ENCODE results near the gene DHRS9. TPM values are rescaled to one million over a fixed set of nuclear protein-coding genes. Genes with fewer than 3 reads are reported as not detected.

DHRS9 gene
- total and polyA plus RNA-seq, 2 experiments from 2014 or later, result not detected

DNA sequence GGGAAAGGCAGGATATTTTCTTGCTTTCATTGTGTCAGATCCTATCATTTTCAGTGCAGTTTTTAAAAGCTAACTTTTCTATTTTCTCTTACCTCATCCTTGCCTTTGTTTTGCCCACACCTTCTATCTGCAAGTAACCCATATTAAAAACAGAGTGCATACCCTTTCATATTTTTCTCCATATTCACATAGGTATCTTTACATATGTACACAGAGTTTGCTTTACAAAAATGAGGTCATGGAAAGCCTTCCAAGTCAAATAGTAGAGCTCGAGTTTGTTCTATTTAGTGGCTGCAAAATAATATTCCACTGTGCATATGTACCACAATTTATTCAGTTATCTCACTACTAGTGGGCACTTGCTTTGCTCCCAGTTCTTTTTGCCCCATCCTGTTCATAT is 3.9 kb upstream of the DHRS9 start:
- H3K9me3 Mint-ChIP-seq, result no peaks in the 10 kb centered on the region; the same call in 2 of the 3 replicates
- no peak overlapping the region for H2AFZ ChIP-seq
- no peaks in the 10 kb centered on the region for H3K27me3 ChIP-seq (ENCODE audit: insufficient read depth)
- no peak overlapping the region for H3K4me3 ChIP-seq
- H3K9me2 ChIP-seq (ENCODE audit: insufficient read depth), result 0 out of 2 replicates have a peak, but pooled peaks cover 4% of the 10 kb centered on the region
- H3F3A ChIP-seq (replicated peaks; ENCODE audit: low read depth), result no peaks in the 10 kb centered on the region
- H3K79me2 ChIP-seq (replicated peaks; ENCODE audit: insufficient read depth), result no peaks in the 10 kb centered on the region
- no peak overlapping the region for H3K27ac ChIP-seq (ENCODE audit: low read depth)
- no peaks in the 10 kb centered on the region for H3K36me3 Mint-ChIP-seq (ENCODE audit: low read depth)
- H3K4me2 ChIP-seq, result no peak overlapping the region
- H3K27ac Mint-ChIP-seq, result no peak overlapping the region
- no peak overlapping the region for H3K4me3 Mint-ChIP-seq
- no peaks in the 10 kb centered on the region for H3K36me3 ChIP-seq (ENCODE audit: insufficient read depth)
- TF ChIP-seq, protein P1, sequence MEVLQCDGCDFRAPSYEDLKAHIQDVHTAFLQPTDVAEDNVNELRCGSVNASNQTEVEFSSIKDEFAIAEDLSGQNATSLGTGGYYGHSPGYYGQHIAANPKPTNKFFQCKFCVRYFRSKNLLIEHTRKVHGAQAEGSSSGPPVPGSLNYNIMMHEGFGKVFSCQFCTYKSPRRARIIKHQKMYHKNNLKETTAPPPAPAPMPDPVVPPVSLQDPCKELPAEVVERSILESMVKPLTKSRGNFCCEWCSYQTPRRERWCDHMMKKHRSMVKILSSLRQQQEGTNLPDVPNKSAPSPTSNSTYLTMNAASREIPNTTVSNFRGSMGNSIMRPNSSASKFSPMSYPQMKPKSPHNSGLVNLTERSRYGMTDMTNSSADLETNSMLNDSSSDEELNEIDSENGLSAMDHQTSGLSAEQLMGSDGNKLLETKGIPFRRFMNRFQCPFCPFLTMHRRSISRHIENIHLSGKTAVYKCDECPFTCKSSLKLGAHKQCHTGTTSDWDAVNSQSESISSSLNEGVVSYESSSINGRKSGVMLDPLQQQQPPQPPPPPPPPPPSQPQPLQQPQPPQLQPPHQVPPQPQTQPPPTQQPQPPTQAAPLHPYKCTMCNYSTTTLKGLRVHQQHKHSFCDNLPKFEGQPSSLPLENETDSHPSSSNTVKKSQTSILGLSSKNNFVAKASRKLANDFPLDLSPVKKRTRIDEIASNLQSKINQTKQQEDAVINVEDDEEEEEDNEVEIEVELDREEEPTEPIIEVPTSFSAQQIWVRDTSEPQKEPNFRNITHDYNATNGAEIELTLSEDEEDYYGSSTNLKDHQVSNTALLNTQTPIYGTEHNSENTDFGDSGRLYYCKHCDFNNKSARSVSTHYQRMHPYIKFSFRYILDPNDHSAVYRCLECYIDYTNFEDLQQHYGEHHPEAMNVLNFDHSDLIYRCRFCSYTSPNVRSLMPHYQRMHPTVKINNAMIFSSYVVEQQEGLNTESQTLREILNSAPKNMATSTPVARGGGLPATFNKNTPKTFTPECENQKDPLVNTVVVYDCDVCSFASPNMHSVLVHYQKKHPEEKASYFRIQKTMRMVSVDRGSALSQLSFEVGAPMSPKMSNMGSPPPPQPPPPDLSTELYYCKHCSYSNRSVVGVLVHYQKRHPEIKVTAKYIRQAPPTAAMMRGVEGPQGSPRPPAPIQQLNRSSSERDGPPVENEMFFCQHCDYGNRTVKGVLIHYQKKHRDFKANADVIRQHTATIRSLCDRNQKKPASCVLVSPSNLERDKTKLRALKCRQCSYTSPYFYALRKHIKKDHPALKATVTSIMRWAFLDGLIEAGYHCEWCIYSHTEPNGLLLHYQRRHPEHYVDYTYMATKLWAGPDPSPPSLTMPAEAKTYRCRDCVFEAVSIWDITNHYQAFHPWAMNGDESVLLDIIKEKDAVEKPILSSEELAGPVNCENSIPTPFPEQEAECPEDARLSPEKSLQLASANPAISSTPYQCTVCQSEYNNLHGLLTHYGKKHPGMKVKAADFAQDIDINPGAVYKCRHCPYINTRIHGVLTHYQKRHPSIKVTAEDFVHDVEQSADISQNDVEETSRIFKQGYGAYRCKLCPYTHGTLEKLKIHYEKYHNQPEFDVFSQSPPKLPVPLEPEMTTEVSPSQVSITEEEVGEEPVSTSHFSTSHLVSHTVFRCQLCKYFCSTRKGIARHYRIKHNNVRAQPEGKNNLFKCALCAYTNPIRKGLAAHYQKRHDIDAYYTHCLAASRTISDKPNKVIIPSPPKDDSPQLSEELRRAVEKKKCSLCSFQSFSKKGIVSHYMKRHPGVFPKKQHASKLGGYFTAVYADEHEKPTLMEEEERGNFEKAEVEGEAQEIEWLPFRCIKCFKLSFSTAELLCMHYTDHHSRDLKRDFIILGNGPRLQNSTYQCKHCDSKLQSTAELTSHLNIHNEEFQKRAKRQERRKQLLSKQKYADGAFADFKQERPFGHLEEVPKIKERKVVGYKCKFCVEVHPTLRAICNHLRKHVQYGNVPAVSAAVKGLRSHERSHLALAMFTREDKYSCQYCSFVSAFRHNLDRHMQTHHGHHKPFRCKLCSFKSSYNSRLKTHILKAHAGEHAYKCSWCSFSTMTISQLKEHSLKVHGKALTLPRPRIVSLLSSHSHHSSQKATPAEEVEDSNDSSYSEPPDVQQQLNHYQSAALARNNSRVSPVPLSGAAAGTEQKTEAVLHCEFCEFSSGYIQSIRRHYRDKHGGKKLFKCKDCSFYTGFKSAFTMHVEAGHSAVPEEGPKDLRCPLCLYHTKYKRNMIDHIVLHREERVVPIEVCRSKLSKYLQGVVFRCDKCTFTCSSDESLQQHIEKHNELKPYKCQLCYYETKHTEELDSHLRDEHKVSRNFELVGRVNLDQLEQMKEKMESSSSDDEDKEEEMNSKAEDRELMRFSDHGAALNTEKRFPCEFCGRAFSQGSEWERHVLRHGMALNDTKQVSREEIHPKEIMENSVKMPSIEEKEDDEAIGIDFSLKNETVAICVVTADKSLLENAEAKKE (CRISPR knock-in tag; IDR thresholded peaks at IDR 0.05), result no peak
- TF ChIP-seq JUNB (IDR thresholded peaks at IDR 0.05; ENCODE audit: unreplicated experiment) (no peak), ZNF114 (CRISPR knock-in tag; IDR thresholded peaks at IDR 0.05) (no peak), EZH2 (IDR thresholded peaks at IDR 0.05; ENCODE audit: low read depth, unreplicated experiment) (no peak), NANOG (IDR thresholded peaks at IDR 0.05; ENCODE audit: borderline replicate concordance) (no peak), ZNF331 (CRISPR knock-in tag; IDR thresholded peaks at IDR 0.05; ENCODE audit: low read depth) (no peak), EZH2phosphoT487 (IDR thresholded peaks at IDR 0.05; ENCODE audit: unreplicated experiment) (no peak)
- TF ChIP-seq, protein P2, sequence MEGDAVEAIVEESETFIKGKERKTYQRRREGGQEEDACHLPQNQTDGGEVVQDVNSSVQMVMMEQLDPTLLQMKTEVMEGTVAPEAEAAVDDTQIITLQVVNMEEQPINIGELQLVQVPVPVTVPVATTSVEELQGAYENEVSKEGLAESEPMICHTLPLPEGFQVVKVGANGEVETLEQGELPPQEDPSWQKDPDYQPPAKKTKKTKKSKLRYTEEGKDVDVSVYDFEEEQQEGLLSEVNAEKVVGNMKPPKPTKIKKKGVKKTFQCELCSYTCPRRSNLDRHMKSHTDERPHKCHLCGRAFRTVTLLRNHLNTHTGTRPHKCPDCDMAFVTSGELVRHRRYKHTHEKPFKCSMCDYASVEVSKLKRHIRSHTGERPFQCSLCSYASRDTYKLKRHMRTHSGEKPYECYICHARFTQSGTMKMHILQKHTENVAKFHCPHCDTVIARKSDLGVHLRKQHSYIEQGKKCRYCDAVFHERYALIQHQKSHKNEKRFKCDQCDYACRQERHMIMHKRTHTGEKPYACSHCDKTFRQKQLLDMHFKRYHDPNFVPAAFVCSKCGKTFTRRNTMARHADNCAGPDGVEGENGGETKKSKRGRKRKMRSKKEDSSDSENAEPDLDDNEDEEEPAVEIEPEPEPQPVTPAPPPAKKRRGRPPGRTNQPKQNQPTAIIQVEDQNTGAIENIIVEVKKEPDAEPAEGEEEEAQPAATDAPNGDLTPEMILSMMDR (conservative IDR thresholded peaks at IDR 0.05; ENCODE audit: low read depth in 2 of 2), result no peak
- TF ChIP-seq, protein P3, sequence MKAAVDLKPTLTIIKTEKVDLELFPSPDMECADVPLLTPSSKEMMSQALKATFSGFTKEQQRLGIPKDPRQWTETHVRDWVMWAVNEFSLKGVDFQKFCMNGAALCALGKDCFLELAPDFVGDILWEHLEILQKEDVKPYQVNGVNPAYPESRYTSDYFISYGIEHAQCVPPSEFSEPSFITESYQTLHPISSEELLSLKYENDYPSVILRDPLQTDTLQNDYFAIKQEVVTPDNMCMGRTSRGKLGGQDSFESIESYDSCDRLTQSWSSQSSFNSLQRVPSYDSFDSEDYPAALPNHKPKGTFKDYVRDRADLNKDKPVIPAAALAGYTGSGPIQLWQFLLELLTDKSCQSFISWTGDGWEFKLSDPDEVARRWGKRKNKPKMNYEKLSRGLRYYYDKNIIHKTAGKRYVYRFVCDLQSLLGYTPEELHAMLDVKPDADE (IDR thresholded peaks at IDR 0.05), result no peak
- peaks cover 8% of the 10 kb centered on the region; the same call in 1 of the 3 replicates for H3K4me1 Mint-ChIP-seq
- ATAC-seq, result no peak
- no peaks in the 10 kb centered on the region for H4K20me1 ChIP-seq (replicated peaks; ENCODE audit: insufficient read depth)
- no peaks in the 10 kb centered on the region for H3K27me3 Mint-ChIP-seq (ENCODE audit: insufficient read depth, low read depth, poor library complexity)
- DNase-seq (ENCODE audit: low spot score), result no peak
- H3K4me1 ChIP-seq (ENCODE audit: insufficient read depth), result no peaks in the 10 kb centered on the region
